GM21390 (cell line): ENCODE data around the gene HDAC4.

Experiments used
- ATAC-seq: cut with Tn5 transposase; IDR thresholded peaks from one replicate; pipeline ENCODE4 v1.9.1; 2021; ENCODE audit not compliant: unreplicated experiment

HDAC4 gene

DNA sequence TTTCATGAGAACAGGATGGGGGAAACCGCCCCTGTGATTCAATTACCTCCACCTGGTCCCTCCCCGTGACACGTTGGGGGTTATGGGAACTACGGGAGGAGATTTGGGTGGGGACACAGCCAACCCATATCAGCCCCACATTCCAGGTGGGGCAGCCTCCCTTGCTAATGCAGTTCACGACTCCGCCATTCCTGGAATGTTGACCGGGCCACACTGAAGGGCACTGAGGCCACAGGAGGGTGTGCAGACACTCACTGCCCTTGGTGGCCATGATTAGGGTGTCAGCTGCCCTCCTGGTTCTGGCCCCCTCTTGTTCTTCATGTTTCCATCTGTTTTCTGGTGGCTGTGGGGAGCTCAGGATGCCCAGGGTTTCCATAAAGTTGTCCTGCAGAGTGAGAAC lies 376.6 kb downstream of the HDAC4 start:
- no peak for ATAC-seq

GRCh38 chr2:239022437-239023260 lies 378.2 kb downstream of the HDAC4 start:
- no peak for ATAC-seq

GRCh38 chr2:239021651-239022436 lies 379.0 kb downstream of the HDAC4 start:
- no peak for ATAC-seq

- ATAC-seq, result no peak
Observed at GRCh38 chr2:239021224-239021623, 379.6 kb downstream of the HDAC4 start.

GRCh38 chr2:239020541-239021041 lies 380.2 kb downstream of the HDAC4 start:
- ATAC-seq, result no peak

- no peak for ATAC-seq
Observed at GRCh38 chr2:239019183-239019581, 381.6 kb downstream of the HDAC4 start.

DNA sequence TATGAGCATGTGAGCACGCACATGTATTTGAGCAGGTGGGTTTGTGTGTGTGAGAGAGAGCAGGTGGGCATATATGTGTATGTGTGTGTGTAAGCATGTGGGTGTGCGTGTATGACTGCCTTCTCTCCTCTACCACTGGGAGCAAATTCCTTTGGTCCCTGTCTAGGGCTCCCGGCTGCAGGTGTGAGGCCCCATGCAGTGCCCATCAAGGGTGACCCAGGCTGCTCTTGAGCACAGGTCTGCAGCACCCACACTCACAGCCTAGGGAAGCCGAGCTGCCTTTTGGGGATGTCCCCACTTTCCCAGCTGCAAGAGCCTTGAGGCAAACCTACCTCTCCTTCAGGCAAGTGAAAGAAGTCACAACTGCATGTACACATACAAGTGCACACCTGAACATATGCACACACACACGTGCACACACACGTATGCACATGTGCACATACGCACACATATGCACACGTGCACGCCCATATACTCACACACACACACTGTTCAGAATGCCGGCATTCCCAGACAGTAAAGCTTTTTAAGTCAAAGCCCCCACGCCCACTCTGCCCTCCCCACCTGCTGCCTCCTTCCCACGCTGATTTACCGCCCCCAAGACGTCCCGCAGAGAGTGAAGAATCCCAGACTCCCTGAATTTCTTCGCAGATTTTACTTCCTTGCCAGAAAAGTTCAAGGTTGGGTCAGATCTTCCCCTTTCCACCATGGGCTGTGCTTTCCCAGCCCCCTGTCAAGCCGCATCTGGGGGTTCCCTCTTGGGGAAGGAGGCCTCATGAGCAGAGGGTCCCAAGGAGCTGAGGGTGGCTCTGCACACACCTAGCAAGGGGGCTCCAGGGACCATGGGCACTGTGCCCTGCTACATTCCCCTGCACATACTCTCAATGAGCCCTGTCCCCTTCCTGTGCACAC lies 382.3 kb downstream of the HDAC4 start:
- ATAC-seq, result no peak

DNA sequence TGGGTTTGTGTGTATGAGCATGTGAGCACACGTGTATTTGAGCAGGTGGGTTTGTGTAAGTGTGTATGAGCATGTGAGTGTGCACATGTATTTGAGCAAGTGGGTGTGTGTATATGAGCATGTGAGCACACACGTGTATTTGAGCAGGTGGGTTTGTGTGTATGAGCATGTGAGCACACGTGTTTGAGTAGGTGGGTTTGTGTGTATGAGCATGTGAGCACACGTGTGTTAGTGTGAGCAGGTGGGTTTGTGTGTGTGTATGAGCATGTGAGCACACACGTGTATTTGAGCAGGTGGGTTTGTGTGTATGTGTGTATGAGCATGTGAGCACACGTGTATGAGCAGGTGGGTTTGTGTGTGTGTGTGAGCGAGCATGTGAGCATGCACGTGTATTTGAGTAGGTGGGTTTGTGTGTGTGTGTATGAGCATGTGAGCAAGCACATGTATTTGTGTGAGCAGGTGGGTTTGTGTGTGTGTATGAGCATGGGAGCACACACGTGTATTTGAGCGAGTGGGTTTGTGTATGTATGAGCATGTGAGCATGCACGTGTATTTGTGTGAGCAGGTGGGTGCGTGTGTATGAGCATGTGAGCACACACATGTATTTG lies 383.2 kb downstream of the HDAC4 start:
- no peak for ATAC-seq

- ATAC-seq, result no peak
Observed at GRCh38 chr2:239015901-239016675, 384.7 kb downstream of the HDAC4 start.

- no peak for ATAC-seq
Observed at GRCh38 chr2:239015218-239015900, 385.5 kb downstream of the HDAC4 start.

DNA sequence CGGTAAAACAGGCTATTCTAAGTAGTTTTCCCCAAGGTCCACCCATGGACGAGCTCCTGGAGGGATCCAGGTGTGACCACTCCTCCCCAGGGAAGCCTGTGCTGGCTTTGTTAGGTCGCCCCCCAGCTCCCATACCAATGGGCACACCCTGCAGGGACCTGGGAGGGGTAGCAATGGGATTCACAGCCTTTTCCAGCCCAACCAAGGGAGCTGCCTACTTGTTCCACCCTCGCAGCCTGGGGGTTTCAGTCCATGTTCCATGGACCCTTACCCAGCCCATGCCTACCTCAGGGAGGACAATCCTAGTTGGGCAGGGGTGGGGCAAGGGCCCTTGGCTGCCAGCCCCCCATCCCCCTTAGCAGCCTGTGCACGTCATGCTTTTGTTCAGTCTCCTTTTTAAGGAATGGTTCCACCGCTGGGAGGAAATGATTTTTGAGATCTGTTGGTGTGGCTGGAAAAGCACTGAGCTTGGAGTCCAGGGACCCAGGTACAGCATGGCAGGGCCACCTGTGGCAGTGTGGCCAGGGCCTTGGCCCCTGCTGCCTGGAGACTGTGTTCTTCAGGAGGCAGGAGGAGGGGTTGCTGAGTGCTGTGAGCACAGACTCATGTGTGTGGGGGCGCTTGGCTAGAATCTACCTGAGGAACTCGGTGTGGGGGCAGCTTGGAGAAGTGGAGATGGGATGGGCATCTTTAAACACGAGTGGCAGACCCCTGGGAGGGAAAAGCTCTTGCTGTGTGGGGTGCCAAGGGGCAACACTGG lies 386.2 kb downstream of the HDAC4 start:
- no peak for ATAC-seq

GRCh38 chr2:239013678-239013976 lies 387.2 kb downstream of the HDAC4 start:
- no peak for ATAC-seq

DNA sequence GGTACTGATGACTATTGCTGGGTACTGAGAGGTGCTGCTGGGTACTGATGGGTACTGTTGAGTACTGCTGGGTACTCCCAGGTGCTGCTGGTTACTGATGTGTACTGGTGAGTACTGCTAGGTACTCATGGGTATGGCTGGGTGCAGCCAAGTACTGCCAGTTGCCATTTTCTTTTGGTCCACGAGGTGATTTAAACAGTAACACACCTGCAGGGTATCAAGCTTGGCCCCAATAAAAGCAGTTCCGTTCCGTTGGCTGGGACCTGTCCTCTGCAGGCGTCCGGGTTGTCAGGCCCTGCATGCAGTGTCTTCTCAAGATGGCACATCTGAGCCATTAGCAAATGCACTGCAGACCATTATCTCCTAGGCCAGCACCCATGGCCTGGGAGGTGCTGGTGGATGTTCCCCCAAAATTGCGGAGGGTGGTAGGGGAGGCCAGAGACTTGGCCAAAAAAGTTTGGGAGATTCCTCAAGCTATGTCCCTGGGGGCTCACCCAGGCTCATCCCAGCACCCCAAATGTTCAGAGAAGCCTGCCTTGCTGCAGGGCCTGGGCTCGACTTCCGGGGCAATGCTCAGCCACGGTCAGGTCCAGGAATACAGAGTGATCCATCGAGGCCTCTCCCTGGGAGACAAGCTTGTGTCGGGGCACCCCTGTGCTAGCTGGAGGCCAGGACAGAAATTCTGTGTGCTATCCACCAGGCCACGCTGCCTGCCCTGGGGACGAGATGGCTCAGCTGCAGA lies 387.7 kb downstream of the HDAC4 start:
- no peak for ATAC-seq

GRCh38 chr2:239012228-239012627 lies 388.6 kb downstream of the HDAC4 start:
- ATAC-seq, result no peak

DNA sequence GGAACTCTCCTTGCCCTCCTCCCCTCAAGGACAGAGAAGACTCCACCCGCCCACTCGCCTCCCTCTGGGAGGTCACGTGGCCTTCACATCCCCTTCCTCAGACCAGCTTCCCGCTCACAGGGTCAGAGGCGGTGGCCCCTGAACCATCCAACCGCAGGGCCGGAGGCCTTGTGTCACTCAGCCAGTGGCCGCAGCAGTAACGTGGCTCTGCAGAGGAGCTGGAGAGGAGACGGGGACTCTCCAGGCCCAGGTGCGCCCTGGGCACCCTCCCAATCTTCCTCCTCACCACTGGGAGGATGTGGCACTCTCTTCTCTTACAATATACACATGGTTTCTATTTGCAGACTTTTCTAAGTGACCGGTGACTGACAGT lies 391.2 kb downstream of the HDAC4 start:
- no peak for ATAC-seq

DNA sequence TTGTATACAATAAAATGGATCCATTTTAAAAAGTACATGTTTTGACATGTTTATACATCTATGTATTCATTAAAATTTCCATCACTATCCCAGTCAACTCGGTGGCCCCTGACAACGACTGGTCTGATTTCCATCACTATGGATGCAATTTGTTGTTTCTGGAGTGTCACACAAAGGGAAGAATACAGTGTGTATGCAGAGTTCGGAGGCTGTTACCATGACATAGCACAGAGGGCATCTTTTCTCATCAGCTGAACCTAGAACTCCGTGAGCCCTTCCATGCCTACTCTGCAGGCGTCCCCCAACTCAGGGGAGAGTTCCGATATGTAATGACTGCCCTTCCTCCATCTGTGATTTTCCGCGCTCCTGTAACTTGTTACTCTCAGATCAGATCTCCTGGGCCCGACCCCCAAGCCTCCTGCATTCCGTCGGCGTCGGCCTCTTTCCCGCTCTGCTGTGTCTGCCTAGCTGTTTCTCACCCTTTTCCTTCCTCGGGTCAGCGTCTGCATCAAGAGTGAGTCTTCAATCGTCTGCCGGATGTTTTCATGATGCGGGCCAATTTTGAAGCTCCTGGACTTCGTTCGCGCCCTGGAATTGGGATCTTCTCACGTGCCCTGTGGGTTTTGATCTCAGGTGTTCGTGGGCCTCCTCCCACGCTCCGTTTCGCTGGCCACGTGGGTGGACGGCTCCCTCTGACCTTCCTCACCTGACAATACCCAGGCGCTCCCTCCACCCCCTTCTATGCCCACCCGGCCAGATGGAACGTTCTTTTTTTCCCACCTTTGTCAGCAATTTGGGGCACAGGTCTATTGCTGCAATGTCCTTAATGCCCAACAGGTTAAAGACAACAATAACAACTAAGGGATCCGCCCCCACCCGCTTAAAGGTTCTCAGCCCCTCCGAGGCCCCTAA lies 391.9 kb downstream of the HDAC4 start:
- no peak for ATAC-seq

- no peak for ATAC-seq
Observed at GRCh38 chr2:239008004-239008403, 392.8 kb downstream of the HDAC4 start.
